HL-60/S4 treated with phorbol 12-myristate 13-acetate at 8.2 ng/mL for 4 days and 3 days (cell line): ENCODE data around the gene TACC3.

Experiments used
- in situ Hi-C: fragments of 300-500 bp; cut with MboI; formaldehyde crosslinking; loops from 2 replicates; pipeline ENCODE4 v1.15.0; 2022; ENCODE audit warnings: low sequenced_read_pairs

The TACC3 gene

GRCh38 chr4:1721666-1722550, 587 bp downstream of the TACC3 start:
- in situ Hi-C loops, result no loop called here

- in situ Hi-C loops, result no loop called here
Observed at GRCh38 chr4:1722551-1723118, 1.3 kb downstream of the TACC3 start.

- in situ Hi-C loops, result no loop called here
Observed at GRCh38 chr4:1723131-1723801, 1.9 kb downstream of the TACC3 start.

GRCh38 chr4:1725521-1725920, 4.2 kb downstream of the TACC3 start:
- in situ Hi-C loops, result no loop called here

- in situ Hi-C loops, result no loop called here
Observed at GRCh38 chr4:1726146-1726934, 5.0 kb downstream of the TACC3 start.

- in situ Hi-C loops, result no loop called here
Observed at GRCh38 chr4:1727117-1728031, 6.1 kb downstream of the TACC3 start.

- in situ Hi-C loops, result no loop called here
Observed at GRCh38 chr4:1728061-1728980, 7.0 kb downstream of the TACC3 start.

GRCh38 chr4:1730532-1731135, 9.3 kb downstream of the TACC3 start:
- in situ Hi-C loops, result no loop called here

- in situ Hi-C loops, result no loop called here
Observed at GRCh38 chr4:1731180-1731579, 9.9 kb downstream of the TACC3 start.

- in situ Hi-C loops, result no loop called here
Observed at GRCh38 chr4:1732911-1733310, 11.6 kb downstream of the TACC3 start.

GRCh38 chr4:1735215-1735614, 13.9 kb downstream of the TACC3 start:
- in situ Hi-C loops, result no loop called here

- in situ Hi-C loops, result no loop called here
Observed at GRCh38 chr4:1736812-1737211, 15.5 kb downstream of the TACC3 start.

GRCh38 chr4:1737666-1738065, 16.3 kb downstream of the TACC3 start:
- in situ Hi-C loops, result no loop called here

- in situ Hi-C loops, result no loop called here
Observed at GRCh38 chr4:1738410-1738809, 17.1 kb downstream of the TACC3 start.

GRCh38 chr4:1739358-1739757, 18.0 kb downstream of the TACC3 start:
- in situ Hi-C loops, result no loop called here

GRCh38 chr4:1740021-1740545, 18.8 kb downstream of the TACC3 start:
- in situ Hi-C loops, result loop anchor here (10.0 kb wide), 1 partner anchor 165 kb away; no protein-coding TSS in a partner anchor

- in situ Hi-C loops, result loop anchor here (10.0 kb wide), 1 partner anchor 164 kb away; no protein-coding TSS in a partner anchor
Observed at GRCh38 chr4:1741208-1741607, 19.9 kb downstream of the TACC3 start.

- in situ Hi-C loops, result loop anchor here (10.0 kb wide), 1 partner anchor 161 kb away; no protein-coding TSS in a partner anchor
Observed at GRCh38 chr4:1743551-1743950, 22.2 kb downstream of the TACC3 start.
